ENCODE measurements around the gene MCTP2.

DNA sequence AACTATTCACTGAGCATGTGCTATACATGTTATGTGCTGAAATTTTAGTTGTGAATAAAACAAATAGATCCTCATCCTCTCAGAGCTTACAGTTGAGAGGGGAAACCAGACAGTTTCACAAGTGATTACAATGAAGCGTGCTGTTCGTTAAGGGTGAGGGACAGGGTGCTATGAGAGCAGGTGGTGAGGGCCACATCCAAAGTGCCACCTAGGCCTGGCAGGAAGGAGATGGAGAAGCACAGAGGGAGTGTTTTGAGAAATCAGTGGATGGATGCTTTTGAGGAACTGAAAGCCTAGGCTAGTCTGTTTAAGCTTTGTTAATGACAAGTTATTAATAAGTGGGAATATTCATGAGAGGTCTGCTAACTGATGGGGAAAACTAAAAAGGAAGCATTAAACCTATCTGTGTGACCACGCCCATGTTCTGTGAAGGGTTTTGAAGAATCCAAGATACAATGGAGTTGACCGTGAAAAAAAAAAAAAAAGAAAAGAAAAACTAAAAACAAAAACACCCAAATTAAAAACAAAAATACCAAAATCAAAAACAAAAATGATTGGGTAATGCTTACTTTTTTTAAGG lies 7.3 kb downstream of the MCTP2 start:
- TF ChIP-seq, protein P1, sequence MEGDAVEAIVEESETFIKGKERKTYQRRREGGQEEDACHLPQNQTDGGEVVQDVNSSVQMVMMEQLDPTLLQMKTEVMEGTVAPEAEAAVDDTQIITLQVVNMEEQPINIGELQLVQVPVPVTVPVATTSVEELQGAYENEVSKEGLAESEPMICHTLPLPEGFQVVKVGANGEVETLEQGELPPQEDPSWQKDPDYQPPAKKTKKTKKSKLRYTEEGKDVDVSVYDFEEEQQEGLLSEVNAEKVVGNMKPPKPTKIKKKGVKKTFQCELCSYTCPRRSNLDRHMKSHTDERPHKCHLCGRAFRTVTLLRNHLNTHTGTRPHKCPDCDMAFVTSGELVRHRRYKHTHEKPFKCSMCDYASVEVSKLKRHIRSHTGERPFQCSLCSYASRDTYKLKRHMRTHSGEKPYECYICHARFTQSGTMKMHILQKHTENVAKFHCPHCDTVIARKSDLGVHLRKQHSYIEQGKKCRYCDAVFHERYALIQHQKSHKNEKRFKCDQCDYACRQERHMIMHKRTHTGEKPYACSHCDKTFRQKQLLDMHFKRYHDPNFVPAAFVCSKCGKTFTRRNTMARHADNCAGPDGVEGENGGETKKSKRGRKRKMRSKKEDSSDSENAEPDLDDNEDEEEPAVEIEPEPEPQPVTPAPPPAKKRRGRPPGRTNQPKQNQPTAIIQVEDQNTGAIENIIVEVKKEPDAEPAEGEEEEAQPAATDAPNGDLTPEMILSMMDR (IDR thresholded peaks at IDR 0.05), result no peak
- no peak for TF ChIP-seq POLR2A (IDR thresholded peaks at IDR 0.05)
